HG03565 (cell line): ENCODE measurements around the gene GPD1L.
"Not testable (repeated sequence)": the region's sequence is repeated elsewhere in the genome, so short reads cannot be mapped to it uniquely, and the experiment has no call there.

Source experiments
- ATAC-seq: cut with Tn5 transposase; IDR thresholded peaks from one replicate; pipeline ENCODE4 v1.9.1; 2021; ENCODE audit warnings: mild to moderate bottlenecking, moderate library complexity; ENCODE audit not compliant: unreplicated experiment

The GPD1L gene

DNA sequence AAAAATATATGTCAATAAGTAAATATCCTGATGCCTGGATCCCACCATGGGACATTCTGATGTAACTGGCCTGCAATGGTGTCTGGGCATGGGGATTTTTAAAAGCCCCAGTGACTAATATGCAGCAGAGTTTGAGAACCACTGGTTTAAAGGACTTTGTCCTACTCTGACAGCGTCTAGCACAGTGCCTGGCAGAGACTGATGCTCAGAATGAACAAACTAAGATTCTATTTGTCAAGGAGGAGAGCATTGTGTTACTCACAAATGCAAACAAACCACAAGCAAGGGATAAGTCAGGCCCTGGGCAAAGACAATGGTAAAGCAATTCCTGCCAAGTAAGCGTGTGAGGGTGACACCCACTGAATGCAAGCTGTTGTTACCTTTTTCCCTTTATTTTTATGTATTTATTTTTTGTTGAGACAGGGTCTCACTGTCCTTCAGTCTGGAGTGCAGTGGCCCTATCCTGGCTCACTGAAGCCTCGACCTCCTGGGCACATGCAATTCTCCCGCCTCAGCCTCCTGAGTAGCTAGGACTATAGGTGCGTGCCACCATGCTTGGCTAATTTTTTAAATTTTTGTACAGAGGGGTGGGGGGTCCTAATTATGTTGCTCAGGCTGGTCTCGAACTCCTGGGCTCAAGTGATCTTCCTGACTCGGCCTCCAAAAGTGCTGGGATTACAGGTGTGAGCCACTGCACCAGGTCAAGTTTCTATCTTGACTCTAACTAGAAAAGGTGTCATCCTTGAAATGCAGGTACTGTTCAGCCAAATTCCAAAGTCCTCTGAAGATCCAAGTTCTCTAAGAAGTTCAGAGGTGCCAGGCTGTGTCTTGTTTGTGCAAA is 909 bp upstream of the GPD1L start:
- no peak for ATAC-seq

DNA sequence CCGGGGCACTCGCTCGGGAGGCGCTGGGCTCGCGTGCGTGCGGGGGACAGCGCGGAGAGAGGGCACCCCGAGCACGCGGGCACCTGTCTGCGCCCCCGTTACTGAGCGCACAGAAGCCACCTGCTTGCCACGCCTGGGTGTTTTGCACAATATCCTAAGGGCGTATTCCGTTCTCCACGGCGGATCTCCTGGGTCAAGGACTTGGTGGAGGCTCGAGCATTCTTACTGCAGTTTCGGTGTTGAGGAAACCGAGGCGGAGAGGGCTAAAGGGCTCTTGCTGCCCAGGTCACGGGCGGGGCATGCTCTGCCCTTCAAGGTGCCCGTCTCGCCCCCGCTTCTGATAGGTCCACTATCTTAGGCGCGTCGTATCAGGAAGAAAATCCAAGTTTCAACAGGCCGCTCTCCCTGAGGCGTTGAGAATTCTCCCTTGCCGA is 526 bp downstream of the GPD1L start:
- no peak for ATAC-seq

DNA sequence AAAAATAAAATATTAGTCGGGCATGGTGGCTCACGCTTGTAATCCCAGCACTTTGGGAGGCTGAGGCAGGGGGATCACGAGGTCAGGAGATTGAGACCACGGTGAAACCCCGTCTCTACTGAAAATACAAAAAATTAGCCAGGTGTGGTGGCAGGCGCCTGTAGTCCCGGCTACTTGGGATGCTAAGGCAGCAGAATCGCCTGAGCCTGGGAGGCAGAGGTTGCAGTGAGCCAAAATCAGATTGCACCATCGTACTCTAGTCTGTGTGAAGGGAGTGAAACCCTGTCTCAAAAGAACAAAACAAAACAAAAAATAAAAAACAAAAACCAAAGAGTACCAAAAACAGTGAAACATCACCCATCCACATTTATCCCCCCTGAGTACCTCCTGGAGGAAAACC is 1.8 kb downstream of the GPD1L start:
- not testable (repeated sequence) for ATAC-seq

DNA sequence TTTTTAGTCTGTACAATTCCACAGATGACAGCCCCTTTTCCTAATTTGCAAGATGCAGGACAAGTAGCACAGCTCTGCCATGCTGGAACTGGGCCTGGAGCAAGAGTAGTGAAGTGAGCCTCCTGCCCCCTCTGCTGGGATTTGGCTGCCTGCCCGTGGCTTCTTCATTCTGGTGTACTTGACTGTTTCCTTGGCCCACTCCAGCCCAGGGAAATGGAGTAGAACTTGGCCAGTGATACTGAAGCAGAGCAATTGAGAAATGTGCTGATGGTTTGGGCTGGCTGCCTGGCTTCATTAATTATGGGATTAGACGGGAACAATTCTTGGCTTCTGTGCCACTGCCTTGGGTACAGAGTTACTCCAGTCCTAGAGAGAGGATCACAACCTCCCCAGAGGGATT is 2.8 kb downstream of the GPD1L start:
- ATAC-seq: no peak

DNA sequence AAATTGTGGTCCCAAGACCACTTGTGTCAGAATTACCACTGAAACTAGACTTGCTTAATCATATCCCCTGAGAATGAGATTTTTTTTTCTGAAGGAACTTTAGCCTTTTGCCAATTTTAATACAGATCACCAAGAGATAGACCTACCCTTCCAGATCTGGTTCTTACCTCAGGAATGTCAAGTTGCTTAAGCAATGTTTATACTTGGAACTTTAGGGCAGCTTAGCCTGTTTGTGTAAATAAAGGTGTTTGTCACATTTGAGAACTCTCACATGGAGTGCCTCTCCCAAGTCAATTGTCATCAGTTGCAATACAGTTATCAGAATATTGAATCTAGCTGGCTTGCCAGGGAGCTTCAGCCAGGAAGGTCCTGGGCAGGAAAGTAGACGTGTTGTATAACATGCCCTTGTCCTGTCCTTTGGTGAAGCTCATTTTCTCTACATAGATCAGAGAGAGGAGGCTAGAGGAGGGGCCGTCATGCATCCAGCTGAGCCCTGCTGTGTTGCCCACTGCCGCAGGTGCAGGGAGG is 3.9 kb downstream of the GPD1L start:
- no peak for ATAC-seq

DNA sequence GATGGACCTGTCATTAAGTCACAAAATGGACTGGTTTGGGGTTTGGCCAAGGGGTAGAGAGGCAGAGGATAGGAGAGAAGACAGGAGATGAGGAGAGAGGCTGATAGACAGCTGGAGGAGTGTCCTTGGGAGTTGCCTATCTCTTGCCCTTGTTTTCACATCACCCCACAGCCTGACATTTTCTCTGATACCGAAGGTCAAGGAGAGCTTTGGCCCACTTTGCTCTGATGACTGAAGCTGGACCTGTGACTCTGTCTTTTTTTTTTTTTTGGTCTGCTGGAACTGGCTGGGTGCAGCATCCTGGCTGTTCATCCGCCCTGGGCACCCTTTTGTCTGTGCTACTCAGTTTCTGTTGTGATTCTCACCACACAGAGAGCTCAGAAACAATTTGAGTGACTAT is 5.1 kb downstream of the GPD1L start:
- no peak for ATAC-seq

DNA sequence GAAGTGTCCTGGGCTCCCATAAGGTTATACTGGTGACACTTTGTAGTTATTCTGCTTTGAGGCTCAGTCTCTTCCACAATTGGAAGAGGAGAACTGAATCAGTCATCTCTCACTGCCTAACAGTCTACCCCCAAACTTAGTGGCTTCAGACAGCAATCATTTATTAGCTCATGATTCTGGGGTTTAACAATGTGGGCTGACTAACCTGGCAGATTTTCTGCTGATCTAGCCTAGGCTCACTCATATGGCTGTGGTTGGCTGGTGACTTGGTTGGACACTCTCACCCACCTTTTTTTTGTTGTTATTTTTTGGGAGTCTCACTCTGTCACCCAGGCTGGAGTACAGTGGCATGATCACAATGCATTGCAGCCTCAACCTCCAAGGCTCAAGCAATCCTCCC is 7.1 kb downstream of the GPD1L start:
- no peak for ATAC-seq

DNA sequence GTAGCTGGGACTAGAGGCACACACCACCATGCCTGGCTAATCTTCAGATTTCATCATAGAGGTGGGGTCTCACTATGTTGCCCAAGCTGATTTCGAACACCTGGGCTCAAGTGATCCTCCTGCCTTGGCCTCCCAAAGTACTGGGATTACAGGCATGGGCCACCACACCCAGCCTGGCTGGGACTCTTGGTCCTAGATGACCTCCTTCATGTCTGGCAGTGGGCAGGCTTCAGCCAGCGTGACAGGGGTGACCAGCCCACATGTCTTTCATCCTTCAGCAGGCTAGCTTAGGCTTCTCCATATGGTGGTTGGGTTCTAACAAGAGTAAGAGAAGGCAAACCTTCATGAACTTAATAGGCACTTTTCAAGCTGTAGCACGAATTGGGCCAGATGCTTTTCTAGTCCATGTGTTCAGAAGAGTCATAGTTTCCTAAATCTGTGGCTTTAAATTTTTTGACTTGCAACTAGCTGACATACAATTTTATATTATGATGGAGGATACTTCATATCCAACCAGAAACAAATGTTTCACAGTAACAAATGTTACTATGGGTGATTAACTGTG is 7.6 kb downstream of the GPD1L start:
- no peak for ATAC-seq

DNA sequence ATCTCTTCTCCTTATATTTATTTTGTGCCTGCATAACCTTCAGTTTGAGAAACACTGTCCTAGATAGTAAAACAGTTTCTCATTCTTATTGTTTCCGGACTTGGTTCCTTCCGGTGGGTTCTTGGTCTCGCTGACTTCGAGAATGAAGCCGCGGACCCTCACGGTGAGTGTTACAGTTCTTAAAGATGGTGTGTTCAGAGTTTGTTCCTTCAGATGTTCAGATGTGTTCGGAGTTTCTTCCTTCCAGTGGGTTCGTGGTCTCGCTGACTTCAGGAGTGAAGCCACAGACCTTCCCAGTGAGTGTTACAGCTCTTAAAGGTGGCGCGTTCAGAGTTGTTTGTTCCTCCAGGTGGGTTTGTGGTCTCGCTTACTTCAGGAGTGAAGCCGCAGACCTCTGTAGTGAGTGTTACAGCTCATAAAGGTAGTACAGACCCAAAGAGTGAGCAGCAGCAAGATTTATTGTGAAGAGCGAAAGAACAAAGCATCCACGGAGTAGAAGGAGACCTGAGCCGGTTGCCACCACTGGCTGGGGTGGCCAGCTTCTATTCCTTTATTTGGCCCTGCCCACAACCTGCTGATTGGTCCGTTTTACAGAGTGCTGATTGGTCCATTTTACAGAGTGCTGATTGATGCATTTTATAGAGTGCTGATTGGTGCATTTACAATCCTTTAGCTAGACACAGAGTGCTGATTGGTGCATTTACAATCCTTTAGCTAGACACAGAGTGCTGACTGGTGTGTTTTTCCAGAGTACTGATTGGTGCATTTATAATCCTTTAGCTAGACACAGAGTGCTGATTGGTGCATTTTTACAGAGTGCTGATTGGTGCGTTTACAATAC is 8.3 kb downstream of the GPD1L start:
- ATAC-seq: not testable (repeated sequence)

DNA sequence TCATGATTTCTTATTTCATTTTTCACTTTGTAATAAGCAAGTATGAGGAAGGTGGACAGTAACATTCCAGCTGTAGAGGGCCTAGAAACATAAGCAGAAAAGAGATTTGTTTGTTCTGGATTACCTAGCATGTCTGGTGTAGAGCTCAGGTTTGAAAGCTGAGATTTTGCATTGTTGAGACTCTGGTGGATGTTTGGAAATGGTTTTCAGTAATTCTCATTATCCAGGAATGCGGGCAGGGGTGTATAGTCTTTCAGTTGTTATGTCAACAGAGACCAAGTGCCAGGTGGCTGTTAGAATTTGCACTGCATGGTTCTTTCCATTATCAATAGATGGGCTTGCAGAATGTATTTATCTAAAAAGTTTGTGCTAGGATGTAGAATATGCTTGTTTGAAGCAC is 10.9 kb downstream of the GPD1L start:
- ATAC-seq: no peak

DNA sequence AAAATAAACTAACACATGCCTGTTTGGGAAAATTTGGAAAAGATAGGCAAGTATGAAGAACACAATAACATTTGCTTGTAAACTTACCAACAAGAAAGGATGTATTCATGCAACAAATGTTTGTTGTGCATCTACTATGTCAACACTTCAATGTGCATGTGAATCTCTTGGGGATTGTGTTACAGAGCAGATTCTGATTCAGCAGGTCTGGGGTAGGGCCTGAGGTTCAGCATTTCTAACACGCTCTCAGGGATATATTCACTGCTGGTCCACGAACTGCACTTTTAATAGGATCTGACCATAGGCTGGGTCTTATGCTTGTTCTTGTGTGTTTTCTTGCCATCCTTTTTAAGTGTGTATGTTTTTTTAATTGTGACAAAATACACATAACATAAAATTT is 11.8 kb downstream of the GPD1L start:
- no peak for ATAC-seq

DNA sequence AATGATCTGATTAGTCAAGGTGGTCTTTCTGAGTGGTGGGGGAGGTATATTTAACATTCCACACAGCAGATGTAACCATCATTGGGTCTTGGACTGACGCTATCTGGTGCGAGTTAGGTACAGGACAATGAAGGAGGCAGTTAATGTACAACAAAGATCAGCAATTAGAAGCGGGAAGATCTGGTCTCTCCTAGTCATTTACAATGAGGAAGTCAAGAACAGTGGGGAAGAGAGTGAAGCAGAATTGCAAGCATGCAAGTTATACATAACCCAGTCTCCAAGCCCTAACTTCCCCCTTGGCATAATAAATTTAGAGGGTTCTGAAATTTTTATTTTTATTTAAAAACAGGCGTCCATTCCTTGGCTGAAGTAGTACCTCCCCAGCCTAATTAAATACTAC is 14.1 kb downstream of the GPD1L start:
- no peak for ATAC-seq

DNA sequence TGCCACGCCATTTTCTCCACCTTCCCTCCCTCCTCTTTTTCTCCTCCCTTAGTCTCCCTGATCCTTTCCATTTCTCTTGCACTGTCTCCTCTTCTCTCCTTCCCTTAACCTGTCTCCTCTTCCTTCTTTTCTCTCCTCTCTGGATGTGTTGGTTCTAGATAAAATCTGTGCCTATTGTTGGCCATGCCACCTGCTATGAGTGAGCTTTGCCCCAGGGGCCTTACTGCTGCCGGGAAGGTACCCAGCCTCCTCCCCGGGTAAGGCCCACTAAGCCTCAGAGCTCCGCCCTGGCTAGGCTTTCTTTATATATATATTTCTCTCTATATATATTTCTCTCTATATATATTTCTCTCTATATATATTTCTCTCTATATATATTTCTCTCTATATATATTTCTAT is 14.7 kb downstream of the GPD1L start:
- no peak for ATAC-seq

DNA sequence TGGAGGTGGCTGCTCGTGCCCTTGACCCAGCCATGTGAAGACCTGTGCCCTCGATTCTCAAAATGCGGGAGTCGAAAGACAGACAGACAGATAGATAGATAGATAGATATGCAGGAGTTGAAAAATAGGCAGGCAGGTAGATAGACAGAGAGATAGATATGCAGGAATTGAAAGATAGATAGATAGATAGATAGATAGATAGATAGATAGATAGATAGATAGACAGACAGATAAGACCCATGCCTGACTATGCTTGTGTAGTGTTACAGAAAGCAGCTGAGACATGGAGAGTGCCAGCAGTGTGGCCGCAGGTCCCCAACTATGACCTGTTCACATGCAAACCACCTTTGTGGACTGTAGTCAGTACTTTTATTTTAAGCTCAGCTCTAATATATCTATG is 17.2 kb downstream of the GPD1L start:
- ATAC-seq: no peak

DNA sequence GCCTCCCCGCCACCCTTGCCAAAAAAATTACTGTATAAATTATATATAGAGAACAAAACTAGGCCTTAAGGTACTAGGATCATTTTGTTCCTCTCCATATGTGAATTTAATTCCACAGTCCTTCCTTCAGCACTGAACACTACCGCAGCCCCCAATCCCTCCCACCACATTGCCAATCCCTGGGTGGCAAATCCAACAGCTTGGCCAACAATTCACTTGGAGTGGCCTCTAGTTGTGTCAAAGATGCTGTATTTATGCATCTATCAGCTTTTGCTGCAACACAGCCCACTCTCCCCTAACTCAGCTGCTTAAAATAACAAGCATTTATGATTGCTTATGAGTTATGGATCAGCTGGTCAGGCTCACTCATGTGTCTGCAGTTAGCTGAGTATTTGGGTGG is 18.6 kb downstream of the GPD1L start:
- ATAC-seq: no peak

DNA sequence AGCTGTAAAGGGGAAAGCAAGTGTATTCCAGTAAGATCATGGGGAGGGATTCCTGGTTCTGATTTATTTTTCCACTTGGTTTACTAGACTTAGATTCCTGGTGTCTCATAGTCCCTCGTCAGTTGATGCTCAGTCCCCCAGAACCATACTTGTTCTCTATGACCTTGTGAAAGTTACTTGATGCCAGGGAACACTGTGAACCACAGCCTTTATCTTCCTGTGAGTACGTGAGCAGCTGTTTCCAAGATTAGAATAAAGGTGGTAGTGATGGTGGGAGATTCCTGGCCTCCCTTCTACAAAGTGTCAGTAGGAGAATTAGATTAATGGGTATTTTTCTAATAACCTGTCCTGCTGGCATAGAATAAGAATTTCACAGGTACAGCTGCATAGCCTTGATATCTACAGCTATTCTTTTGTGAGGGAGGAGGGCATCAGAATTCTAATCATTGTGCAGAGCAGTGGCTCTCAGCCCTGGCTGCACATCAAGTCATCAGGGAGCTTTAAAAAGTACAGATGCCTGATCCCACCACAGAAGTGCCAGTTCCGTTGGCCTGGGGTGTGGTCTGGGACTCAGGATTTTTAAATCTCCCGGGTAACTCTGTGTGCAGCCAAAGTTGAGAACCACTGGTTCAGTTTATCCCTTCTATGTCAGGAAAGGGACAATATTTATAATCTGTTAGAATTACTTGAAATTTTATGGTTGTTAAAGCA is 20.0 kb downstream of the GPD1L start:
- ATAC-seq: no peak

DNA sequence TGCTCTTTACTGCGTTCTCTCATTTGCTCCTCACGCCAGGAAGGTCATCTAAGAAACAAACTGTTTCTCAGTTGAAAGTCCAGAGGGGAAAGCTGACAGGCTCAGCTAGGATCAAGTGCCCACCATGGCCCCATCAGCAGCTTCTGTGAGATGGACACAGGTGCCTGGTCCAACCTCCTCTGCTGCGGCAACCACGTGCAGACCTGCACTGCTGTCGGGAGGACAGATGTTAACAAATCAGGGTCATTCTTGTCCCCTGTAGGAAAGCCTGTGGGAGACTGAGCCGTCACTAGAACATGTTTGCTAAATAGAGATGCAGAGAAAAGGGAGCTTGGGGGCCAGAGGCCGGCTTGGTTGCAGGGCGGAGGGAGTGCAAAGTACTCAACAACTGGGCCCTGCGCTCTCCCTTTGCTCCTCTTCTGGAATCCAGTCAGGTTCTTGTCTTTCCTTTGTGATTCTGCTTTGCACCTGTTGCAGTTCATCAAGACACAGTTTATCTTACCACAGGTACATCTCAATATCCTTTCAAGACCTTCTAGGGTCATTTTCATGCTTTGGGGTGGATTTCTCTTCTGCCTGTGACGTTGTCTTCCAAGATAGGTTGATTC is 20.9 kb downstream of the GPD1L start:
- ATAC-seq: no peak

DNA sequence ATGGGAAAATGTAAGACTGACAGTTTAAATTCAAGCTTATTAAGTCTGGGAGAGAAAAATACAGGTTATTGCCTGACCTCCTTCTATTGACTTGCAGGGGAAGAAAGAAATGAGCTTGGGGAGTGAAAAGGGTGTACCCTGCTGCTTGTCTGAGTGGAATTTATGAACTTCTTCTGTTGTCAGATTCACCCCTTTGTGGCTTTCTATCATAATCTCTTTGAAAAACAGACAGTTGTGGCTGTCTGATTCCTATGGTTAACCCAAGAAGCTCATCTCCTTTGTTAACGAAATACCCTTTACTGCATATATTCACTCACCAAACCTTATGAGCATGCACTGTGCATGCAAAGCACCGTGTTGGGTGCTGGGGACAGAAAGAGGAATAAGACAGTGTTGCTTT is 22.5 kb downstream of the GPD1L start:
- ATAC-seq: no peak

DNA sequence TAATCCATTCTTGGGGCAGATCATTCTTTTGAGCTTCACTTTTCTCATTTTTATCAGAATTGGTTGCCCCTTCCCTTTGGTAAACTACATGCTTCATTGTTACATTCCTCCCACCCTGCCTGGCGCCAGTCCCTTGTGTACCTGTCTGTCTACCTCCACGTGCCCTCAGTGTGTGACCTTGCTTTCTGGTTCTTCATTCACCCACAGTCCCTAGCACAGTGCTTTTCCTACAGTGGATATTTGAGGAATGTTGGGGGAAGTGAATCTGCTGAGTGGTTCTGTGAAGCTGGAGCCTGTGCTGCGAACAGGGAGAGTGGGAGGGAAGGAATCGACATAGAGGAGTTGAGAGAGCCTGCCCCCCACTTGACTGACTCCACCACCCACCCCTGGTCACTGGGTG is 23.4 kb downstream of the GPD1L start:
- ATAC-seq: no peak

DNA sequence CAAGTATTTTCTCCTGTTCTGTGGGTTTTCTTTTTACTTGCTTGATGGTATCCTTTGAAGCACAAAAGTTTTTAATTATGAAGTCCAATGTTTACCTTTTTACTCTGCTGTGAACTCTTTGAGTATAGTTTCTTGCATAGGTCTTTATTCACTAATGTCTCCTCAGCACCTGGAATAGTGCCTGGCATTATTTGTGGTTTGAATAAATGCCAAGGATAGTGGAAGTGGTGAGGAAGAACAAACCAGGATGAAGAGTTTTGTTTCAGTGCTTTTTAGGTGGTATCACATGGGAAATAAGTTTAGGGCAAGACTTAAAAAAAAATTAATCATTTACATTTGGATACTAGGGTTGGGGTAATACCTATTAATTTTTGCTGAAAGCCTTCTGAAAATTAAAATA is 25.7 kb downstream of the GPD1L start:
- no peak for ATAC-seq

DNA sequence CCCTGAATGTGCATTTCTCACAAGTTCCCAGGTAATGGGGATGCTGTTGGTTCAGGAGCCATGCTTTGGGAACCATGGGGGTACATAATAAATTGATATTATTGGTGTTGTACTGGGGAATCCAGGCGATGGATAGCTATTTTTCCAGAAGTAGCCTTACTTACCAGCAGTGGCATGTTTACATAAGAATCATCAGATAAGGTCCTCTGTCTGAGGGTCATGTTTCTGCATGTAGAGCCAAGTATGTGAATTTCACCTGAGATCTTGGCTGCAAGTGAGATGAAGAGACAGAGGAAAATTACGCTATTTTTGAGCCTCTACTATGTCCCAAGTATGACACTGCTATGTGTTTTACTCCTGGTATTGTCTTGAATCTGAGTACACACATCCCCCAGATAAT is 26.3 kb downstream of the GPD1L start:
- ATAC-seq: no peak
